Nephron (organoid): Measurements from ENCODE around the gene SOCS3.
A peak's percentile ranks its signal among the peaks of the same experiment; 100 is the strongest.
"Not testable (repeated sequence)": the region's sequence is repeated elsewhere in the genome, so short reads cannot be mapped to it uniquely, and the experiment has no call there.

Experiments used
- H3K27ac Mint-ChIP-seq, 3 experiments: 2 replicates each; pipeline ENCODE4 v1.8.0; 2020; ENCODE audit warnings: mixed read lengths in 3 of 3, mild to moderate bottlenecking in 2 of 3, moderate library complexity in 1 of 3
- H3K27me3 Mint-ChIP-seq: 2 replicates; pipeline ENCODE4 v1.8.0; 2021; ENCODE audit warnings: low read depth, mild to moderate bottlenecking, moderate library complexity, mixed read lengths
- H3K36me3 Mint-ChIP-seq: 2 replicates; pipeline ENCODE4 v1.8.0; 2020; ENCODE audit warnings: low read depth, mixed read lengths
- H3K4me1 Mint-ChIP-seq: 2 replicates; pipeline ENCODE4 v1.8.0; 2020; ENCODE audit warnings: mixed read lengths
- H3K4me3 Mint-ChIP-seq, 3 experiments: 2 replicates each; pipeline ENCODE4 v1.8.0; 2020; ENCODE audit warnings: mild to moderate bottlenecking in 3 of 3, mixed read lengths in 3 of 3, moderate library complexity in 2 of 3
- H3K9me3 Mint-ChIP-seq: 2 replicates; pipeline ENCODE4 v1.8.0; 2020; ENCODE audit warnings: mixed read lengths
- TF ChIP-seq, protein P1 (sequence below), 3 experiments: fragments of 200-600 bp; sonication (generic); IDR thresholded peaks; one replicate each; pipeline ENCODE4 v1.5.0; 2021; ENCODE audit warnings: antibody characterized with exemption in 3 of 3; ENCODE audit not compliant: unreplicated experiment in 3 of 3

Gene SOCS3

DNA sequence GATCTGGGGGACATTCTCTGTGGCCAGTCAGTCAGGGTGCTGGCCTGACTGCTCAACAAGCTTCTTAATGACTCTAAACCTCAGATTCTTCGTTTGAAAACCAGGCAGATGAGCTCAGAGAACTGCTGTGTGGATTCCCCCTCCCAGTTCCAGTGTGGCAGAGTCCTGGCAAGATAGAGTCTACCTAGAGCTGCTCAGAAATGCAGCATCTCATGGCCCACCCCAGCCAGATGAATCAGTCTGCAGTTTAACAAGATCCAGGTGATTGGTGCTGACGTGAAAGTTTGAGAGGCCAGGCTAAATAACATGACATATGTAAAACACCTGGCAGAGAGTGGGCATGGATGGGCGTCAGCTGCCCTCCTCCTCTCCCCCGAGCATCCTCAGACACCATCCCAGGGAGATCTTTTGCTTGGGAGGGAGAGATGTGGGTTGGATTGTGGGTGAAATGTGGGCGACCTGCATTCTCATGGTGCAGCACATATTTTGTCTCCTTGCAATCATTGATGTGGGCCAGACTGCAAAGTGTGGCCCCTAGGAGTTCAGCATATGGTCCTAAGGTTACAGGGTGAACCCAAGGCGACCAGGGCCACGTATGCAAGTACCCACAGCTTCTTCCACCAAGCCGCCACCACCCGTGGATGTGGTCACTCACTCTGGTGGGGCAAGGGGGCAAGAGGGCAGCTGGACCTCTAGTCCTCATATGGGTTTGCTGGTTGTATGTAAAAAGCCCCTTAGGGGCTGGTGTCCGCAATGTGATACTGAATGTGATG lies 19.5 kb downstream of the SOCS3 start:
- TF ChIP-seq, protein P1, sequence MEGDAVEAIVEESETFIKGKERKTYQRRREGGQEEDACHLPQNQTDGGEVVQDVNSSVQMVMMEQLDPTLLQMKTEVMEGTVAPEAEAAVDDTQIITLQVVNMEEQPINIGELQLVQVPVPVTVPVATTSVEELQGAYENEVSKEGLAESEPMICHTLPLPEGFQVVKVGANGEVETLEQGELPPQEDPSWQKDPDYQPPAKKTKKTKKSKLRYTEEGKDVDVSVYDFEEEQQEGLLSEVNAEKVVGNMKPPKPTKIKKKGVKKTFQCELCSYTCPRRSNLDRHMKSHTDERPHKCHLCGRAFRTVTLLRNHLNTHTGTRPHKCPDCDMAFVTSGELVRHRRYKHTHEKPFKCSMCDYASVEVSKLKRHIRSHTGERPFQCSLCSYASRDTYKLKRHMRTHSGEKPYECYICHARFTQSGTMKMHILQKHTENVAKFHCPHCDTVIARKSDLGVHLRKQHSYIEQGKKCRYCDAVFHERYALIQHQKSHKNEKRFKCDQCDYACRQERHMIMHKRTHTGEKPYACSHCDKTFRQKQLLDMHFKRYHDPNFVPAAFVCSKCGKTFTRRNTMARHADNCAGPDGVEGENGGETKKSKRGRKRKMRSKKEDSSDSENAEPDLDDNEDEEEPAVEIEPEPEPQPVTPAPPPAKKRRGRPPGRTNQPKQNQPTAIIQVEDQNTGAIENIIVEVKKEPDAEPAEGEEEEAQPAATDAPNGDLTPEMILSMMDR (IDR thresholded peaks at IDR 0.05; ENCODE audit: unreplicated experiment in 3 of 3) = no peak
- H3K36me3 Mint-ChIP-seq = no peaks in the 10 kb centered on the region
- peaks cover 27% of the 10 kb centered on the region for H3K4me1 Mint-ChIP-seq
- H3K9me3 Mint-ChIP-seq = no peaks in the 10 kb centered on the region
- H3K27ac Mint-ChIP-seq = peak overlapping the region; percentile 5 to 81 (median 59)
- H3K4me3 Mint-ChIP-seq = peak overlapping the region; percentile 69 to 80 (median 72)
- peaks cover 4% of the 10 kb centered on the region for H3K27me3 Mint-ChIP-seq

DNA sequence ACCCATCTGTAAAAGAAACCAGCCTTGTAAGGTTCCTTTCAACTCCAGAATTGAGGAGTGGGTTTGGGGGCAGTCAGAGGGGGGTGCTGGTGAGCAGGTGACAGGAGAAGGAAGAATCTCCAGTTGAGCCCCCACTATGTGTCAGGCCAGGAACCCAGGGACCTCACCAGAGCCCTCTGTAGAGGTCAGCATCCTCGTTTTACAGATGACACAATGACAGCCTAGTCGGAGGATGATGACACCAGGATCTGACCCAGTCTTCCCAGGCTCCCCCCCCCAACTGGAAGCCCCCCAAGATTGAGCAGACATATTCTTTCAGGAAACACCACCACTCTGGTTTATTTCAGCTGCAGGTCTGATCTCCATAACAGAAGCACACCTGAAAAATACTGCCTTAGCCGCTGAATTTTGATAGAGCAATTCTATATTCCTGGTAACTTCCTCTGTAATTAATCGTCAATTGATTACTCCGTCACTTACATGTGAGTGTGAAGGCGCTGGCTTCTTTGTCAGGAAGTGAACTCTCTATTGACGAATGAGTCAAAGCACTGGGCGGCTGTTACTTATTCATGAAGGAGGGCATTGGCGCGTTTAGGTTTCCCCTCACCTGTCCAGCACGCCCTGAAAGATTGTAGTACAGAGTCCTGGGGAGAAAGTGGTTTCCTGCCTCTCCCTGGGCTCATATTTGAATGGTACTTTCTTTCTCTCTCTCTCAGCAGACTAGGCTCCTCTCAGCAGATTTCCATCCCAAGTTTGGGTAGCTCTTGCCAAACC lies 21.2 kb downstream of the SOCS3 start:
- peak overlapping the region in 2 of 3 experiments; percentile 59 to 66 for H3K27ac Mint-ChIP-seq
- TF ChIP-seq, protein P1 (IDR thresholded peaks at IDR 0.05; ENCODE audit: unreplicated experiment in 3 of 3) = no peak
- peaks cover 22% of the 10 kb centered on the region for H3K4me1 Mint-ChIP-seq
- H3K4me3 Mint-ChIP-seq = peak overlapping the region in 2 of 3 experiments; percentile 5 to 30
- no peaks in the 10 kb centered on the region for H3K36me3 Mint-ChIP-seq
- no peaks in the 10 kb centered on the region for H3K9me3 Mint-ChIP-seq
- peaks cover 8% of the 10 kb centered on the region for H3K27me3 Mint-ChIP-seq

DNA sequence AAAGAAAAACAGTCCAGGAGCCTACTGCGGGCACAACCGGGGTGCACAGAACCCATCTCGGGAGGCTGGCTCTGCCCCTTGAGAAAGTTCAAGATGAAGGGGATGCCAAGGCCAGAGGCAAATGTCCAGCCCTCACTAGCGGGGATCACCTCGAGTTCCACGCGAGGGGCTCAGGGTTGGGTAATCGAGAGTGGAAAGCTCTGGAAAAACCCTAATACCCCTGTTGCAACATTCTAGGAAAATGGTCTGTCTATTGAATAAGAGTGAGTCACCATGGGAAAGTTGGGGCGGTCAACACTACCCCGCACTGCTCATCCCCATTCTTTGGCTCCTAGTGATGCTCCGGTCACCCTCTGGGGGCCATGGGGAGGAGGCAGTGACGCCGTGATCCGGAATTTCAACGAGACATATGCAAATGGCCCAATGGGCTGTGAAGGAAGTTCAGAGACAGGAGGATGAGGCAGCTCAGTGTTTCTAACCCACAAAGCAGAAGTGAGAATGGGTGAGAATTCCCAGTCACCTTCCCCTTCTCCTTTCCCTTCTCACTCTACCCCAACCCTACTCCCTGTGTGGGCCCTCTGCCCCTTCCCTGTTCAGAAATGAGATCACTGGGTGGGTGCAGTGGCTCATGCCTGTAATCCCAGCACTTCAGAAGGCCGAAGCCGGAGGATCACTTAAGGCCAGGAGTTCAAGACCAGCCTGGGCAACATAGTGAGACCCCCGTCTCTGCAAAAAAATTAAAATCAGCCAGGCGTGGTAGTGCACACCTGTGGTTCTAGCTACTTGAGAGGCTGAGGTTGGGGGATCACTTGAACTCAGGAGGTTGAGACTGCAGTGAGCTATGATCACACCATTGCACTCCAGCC lies 22.4 kb downstream of the SOCS3 start:
- Mint-ChIP-seq H3K36me3 (no peaks in the 10 kb centered on the region), H3K27me3 (peaks cover 8% of the 10 kb centered on the region), H3K4me3 (no peak overlapping the region), H3K9me3 (no peaks in the 10 kb centered on the region), H3K27ac (peak overlapping the region in 1 of 3 experiments; percentile 46), H3K4me1 (peaks cover 19% of the 10 kb centered on the region)
- TF ChIP-seq, protein P1 (IDR thresholded peaks at IDR 0.05; ENCODE audit: unreplicated experiment in 3 of 3) = no peak

DNA sequence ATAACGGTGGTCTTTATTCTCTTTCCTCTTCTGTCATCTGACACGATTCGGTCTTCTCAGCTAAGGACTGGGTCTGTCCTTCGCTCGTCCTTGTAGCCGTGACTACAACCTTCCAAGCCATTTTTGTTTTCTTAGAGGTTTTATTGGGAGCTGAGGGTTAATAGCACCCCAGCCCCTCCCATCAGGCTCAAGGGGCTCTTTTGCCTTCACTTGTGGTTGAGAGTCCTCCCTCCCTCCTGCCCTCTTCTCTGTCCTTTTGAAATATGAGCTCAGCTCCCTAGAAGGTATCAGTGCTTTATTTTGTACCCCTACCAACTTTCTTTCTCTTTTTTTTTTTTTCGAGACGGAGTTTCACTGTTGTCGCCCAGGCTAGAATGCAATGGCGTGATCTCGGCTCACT lies 24.7 kb downstream of the SOCS3 start:
- H3K27ac Mint-ChIP-seq = no peak overlapping the region
- peaks cover 19% of the 10 kb centered on the region for H3K4me1 Mint-ChIP-seq
- H3K36me3 Mint-ChIP-seq = no peaks in the 10 kb centered on the region
- no peak overlapping the region for H3K4me3 Mint-ChIP-seq
- peaks cover 8% of the 10 kb centered on the region for H3K27me3 Mint-ChIP-seq
- no peaks in the 10 kb centered on the region for H3K9me3 Mint-ChIP-seq
- TF ChIP-seq, protein P1 (IDR thresholded peaks at IDR 0.05; ENCODE audit: unreplicated experiment in 3 of 3) = no peak

DNA sequence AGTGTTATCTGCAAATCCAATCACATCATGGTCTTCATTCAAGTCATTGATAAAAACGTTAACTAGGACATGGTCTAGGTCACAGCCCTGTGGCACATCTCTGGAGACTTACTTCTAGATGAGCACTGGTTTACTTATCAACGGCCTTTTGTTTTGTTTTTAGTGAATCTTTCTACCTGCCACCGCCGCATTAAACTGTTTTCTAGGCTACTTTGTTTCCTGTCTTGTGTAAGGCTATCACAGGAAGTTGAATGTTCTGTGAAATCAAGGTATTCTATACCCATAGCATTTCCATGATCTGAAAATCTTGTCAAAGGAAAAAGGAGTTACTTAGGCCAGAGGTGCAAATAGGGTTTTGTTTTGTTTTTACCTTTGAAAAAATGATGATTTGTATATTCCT lies 26.9 kb downstream of the SOCS3 start:
- TF ChIP-seq, protein P1 (IDR thresholded peaks at IDR 0.05; ENCODE audit: unreplicated experiment in 3 of 3) = no peak
- Mint-ChIP-seq H3K4me1 (peaks cover 19% of the 10 kb centered on the region), H3K36me3 (no peaks in the 10 kb centered on the region), H3K27ac (peak overlapping the region in 2 of 3 experiments; percentile 24 to 46), H3K4me3 (no peak overlapping the region), H3K27me3 (peaks cover 8% of the 10 kb centered on the region), H3K9me3 (no peaks in the 10 kb centered on the region)

DNA sequence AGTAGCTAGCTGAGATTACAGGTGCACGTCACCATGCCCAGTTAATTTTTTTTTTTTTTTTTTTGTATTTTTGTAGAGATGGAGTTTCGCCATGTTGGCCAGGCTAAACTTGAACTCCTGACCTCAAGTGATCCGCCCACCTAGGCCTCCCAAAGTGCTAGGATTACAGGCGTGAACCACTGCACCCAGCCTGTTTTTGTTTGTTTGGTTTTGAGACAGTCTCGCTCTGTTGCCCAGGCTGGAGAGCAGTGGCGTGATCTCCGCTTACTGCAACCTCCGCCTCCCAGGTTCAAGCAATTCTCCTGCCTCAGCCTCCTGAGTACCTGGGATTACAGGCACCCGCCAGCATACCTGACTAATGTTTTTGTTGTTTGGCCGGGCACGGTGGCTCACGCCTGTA lies 28.5 kb downstream of the SOCS3 start:
- not testable (repeated sequence) for H3K27me3 Mint-ChIP-seq

More for the DNA sequence above, 28.5 kb downstream of the SOCS3 start:
- H3K27ac Mint-ChIP-seq = peak overlapping the region in 1 of 3 experiments; percentile 51
- not testable (repeated sequence) for H3K36me3 Mint-ChIP-seq, H3K4me3 Mint-ChIP-seq, H3K9me3 Mint-ChIP-seq
- peaks cover 19% of the 10 kb centered on the region for H3K4me1 Mint-ChIP-seq
